GM03348 (cell line): ENCODE data around the gene PRKCZ.

ENCODE experiments used
- DNase-seq: peaks from one replicate; pipeline ENCODE4 v3.0.0; 2012; ENCODE audit warnings: low spot score

Gene PRKCZ

GRCh38 chr1:2158272-2158671 is 108.1 kb downstream of the PRKCZ start:
- no peak for DNase-seq

DNA sequence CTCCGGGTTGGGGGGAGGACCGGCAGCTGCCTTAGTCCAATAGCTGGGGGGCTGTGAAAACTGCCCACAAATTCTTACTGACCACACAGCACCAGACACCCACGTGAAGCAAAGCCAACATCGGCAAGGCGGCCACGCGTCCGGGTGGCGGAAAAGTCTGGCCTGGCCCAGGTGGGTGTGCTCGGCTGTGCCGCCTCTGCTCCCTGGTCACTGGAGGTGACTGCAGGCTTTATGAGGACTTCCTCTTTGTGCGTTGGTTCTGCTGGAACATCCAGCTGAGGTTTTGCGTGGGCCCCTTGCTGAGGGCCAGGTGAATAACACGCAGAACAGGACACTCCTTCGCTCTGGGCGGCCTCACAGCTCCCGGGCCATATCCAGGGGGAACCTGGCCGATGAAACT is 108.9 kb downstream of the PRKCZ start:
- no peak for DNase-seq

DNA sequence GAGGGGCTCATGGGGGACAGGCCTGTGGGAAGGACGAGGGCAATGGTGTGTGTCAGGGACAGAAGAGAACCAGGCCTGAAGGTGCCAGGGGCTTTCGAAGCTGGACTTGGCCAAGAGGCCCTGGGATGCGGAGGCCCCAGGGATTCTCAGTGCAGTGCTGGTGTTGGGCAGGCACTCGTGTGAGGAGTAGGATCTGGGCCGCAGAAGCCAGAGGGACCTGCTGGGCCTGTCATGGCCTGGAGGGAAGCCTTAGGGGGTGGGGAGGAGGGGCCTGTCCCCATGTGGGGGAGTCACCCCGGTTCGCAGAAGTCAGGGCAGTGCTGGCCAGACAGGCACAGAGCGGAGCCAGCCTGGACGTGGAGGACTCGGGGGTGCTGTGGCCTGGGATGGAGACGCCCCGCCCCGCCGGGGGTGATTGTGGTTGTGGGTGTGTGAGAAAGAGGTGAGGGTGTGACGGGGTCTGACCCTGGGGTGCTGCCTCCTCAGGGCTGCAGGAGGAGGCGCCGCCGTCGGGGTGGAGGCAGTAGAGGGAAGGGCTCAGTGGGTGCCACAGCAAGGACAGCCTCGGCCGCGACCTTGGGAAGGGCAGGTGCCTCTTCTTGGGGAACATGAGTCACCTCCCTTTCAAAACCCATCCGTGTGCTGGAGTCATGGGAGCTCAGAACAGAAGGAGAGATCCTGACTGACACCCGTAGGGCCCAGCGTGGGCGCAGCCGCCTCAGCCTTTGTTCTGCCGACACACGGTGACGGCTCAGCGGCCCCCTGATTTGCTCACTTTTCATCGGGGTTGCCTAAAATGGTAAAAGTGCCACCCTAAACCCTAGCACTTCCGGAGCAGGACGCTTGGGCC is 110.5 kb downstream of the PRKCZ start:
- DNase-seq: no peak

DNA sequence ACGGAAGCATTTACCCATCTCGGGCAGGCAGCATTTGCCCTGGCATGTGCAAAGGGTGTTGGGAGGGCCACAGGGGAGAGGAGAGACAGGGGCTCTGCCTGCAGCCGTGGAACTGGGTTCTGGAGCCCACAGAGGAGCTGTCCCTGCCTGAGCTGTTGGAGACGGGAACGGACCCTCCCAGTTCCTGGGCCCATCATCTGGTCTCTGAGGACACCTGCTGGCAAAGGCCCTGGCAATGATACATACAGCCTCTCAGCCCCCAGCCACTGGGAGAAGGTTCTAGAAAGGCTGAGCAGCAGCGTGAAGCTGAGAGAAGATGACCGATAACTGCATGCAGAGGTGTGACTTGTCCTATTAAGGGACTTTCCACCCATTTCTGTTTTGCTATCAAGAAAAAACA is 113.0 kb downstream of the PRKCZ start:
- DNase-seq: no peak

- no peak for DNase-seq
Measured at GRCh38 chr1:2165646-2166045, 115.4 kb downstream of the PRKCZ start.

DNA sequence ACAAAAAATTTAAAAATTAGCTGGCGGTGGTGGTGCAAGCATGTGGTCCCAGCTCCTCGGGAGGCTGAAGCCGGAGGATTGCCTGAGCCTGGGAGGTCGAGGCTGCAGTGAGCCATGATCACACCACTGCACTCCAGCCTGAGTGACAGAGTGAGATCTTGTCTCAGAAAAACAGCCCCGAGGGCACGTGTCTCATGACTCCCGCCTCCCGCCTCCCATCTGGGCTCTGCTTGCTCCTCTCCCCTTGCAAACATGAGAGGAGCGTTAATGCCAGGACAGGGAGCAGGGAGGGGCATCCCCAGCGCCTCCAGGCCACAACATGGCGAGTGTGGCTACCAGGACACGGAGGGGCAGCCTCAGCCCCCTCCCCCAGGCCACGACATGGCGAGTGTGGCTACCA is 116.0 kb downstream of the PRKCZ start:
- DNase-seq: no peak

GRCh38 chr1:2166695-2167094 is 116.5 kb downstream of the PRKCZ start:
- DNase-seq: no peak

GRCh38 chr1:2168090-2168489 is 117.9 kb downstream of the PRKCZ start:
- DNase-seq: no peak

- no peak for DNase-seq
Measured at GRCh38 chr1:2168535-2168934, 118.3 kb downstream of the PRKCZ start.

DNA sequence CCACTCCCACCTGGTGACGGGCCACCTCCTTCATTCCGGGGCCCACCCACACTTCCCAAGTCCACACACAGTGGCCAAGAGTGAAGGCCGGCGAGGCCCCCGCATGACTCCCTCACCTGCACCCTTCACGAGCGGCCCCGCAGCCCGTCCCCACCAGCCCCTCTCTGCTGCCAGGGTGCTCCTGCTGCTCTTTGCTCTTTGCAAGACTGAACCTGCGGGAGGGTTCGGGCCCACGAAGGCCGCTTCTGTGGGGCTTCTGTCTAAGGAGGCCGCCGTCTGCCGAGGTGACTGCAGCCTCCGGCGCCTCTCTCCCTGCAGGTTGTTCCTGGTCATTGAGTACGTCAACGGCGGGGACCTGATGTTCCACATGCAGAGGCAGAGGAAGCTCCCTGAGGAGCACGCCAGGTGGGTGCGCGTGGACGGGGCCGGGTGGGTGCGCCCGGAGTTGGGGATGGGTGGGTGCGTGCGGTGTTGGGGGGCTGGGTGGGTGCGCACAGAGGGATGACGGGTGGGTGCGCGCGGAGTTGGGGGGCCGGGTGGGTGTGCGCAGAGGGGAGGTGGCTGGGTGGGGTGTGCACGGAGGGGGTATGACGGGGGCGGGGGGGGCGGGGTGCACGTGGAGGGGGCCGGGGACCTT is 119.1 kb downstream of the PRKCZ start:
- no peak for DNase-seq

GRCh38 chr1:2170211-2170610 is 120.0 kb downstream of the PRKCZ start:
- DNase-seq: peak; percentile 63

GRCh38 chr1:2172012-2172411 is 121.8 kb downstream of the PRKCZ start:
- no peak for DNase-seq

GRCh38 chr1:2172551-2173146 is 122.4 kb downstream of the PRKCZ start:
- no peak for DNase-seq

DNA sequence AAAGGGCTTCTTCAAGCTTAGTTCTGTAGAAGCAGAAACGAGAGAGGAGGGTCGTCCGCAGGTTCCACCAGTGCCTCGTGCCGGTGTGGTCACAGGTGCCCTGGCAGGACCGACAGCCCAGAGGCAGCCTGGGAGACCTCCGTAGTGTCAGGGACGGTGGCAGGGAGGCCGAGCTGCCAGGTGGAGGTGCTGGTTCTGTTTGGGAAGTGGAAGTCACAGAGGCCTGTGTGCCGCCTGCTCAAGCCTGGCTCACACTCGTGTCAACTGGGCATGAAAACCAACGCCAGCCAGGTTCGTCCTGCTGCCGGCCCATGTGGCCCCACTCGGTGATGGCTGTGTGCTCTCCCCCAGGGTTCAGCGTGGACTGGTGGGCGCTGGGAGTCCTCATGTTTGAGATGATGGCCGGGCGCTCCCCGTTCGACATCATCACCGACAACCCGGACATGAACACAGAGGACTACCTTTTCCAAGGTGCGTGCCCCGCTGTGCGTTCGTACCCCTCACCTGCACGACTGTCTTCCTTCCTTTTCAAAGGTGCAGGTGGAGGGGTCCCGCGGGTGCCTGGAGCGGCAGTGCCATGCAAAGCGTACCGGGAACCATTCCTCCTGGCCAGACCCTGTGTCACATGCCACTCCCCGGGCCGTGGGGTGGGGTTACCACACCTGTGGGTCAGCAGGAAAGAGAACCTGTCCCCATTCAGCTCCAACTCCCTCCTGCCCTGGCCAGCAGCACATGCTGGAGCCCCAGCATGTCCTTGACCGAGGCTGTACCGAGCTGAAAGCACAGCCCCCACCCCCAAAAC is 123.5 kb downstream of the PRKCZ start:
- DNase-seq: no peak

DNA sequence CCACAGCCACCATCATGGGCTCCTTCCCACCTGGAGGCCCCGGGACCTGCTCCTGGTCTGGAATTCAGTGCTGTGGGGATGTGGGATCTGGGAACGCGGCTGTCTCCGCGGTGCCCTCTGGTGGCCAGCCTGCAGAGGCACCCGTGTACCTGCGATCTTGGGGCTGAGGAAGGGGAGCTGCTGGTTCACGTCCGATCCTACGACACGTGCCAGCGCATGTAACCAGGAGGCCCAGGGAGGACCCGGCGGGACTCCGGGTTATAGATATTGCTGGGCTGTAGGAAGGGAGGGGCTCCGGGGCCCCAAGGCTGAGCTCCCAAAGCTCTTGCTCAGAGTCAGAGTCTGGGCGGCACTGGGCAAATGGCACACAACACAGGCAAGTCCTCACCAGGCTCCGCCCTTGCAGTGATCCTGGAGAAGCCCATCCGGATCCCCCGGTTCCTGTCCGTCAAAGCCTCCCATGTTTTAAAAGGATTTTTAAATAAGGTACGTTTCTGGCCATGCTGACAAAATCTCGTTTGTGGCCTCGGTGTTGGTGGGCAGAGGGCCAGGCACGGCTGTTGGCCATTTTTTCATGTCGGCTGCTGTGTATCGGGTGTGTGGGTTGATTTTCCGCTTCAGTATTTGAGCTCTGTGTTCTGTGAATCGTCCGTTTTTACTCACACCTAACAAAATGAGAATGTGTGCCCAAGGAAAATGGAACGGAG is 124.3 kb downstream of the PRKCZ start:
- DNase-seq: peak; percentile 91

DNA sequence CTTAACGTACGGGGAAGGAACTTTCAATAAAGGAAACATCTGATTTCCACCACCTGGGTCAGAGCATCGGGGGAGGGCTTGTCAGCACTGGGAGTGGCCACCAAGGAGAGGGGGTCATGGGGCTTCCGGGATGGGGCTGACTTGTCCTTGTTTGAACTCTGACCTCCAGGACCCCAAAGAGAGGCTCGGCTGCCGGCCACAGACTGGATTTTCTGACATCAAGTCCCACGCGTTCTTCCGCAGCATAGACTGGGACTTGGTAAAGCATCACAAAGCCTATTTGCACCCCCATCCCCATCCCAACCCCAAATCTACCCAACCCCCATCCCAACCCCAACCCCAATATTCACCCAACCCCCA is 124.8 kb downstream of the PRKCZ start:
- no peak for DNase-seq

DNA sequence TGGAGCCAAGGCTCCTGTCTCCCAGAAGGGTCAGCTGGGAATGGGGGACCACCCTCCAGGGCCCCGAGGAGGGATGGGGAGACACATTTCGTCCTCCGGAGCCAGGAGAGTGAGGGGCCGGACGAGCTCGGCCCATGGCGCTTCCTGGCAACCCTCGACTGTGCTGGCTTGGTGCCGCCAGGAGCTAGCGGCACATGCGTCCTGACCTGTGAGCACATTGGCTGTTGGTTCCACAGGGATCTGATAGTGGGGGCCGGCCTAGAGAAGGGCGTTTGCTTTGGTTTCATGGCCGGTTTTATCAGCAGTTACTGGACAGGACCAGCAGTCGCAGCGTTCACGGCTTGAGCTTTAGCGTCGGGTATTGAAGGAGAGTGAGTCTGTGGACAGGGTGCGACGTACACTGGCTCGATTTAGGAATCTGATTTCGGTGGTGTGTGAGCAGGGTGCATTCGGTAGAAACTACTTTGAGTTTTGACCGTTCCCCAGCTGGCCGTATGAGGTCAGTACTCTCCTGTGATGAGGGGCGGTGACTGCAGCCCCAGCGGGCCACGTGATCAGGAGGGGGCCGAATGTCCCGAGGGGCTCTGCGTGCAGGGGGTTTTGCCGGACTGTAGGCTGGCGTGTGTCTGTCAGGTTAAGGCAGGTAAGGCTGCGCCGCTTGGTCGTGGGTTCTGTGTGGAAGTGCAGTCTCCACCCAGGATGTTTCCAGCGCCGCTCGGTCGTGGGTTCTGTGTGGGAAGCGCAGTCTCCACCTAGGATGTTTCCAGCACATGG is 125.7 kb downstream of the PRKCZ start:
- no peak for DNase-seq

DNA sequence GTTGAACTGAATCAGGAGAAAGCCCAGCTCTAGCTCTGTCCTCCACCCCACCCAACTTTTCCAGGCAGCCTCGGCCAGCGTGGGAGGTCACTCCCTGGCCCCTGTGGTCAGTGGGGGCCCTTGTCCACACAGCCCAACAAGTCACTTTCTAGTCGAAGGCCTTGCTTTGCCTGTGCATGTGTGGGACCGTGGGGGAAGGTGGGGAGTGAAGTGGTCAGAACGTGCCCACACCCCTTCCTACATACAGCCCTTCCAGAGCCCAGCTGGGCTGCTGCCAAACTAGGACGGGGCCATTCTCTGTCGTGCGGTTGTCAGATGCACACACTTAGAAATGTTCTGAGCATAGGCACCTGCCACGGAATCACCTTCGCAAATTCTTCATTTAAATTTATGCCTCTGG is 126.4 kb downstream of the PRKCZ start:
- no peak for DNase-seq

- no peak for DNase-seq
Measured at GRCh38 chr1:2177541-2177940, 127.3 kb downstream of the PRKCZ start.

- no peak for DNase-seq
Measured at GRCh38 chr1:2177946-2178538, 127.8 kb downstream of the PRKCZ start.

- no peak for DNase-seq
Measured at GRCh38 chr1:2178875-2179274, 128.7 kb downstream of the PRKCZ start.
